GM12872 (cell line): ENCODE measurements around the gene MAD1L1.

Source experiments
- TF ChIP-seq, protein P1 (sequence below): IDR thresholded peaks from 3 replicates; pipeline ENCODE4 v1.5.1; 2011; ENCODE audit warnings: low read depth, mild to moderate bottlenecking, low read length, moderate library complexity; ENCODE audit not compliant: insufficient read depth

The MAD1L1 gene

DNA sequence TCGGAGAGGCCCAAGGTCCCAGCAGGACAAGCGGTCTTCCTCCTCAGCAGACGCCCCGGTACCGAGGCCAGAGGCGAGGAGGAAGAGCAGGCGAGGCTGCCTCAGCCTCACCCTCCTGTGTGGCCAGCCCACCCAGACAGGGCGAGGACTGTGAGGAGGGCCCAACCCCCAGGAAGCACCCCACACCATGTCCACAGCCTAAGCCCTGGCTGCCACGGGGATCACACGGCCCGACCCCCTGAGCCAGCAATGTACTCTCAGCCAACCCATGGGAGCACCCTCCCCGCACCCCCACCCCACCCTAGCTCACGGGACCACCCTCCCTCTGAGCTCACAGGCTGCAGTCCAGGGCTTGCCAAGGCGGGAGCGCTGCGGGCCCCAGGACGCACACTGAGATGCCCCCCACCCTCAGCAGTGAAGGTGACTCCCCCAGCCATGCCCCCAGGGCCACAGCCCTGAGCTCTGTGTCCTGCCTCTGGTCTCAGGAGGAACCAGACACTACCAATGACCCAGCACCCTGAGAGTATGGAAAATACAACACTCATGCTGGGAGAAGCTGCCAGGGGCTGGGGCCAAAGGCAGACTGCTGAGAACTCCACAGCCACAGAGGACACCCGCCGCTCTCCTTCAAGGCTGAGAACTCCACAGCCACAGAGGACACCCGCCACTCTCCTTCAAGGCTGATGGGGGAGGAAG is 93.6 kb downstream of the MAD1L1 start:
- TF ChIP-seq, protein P1, sequence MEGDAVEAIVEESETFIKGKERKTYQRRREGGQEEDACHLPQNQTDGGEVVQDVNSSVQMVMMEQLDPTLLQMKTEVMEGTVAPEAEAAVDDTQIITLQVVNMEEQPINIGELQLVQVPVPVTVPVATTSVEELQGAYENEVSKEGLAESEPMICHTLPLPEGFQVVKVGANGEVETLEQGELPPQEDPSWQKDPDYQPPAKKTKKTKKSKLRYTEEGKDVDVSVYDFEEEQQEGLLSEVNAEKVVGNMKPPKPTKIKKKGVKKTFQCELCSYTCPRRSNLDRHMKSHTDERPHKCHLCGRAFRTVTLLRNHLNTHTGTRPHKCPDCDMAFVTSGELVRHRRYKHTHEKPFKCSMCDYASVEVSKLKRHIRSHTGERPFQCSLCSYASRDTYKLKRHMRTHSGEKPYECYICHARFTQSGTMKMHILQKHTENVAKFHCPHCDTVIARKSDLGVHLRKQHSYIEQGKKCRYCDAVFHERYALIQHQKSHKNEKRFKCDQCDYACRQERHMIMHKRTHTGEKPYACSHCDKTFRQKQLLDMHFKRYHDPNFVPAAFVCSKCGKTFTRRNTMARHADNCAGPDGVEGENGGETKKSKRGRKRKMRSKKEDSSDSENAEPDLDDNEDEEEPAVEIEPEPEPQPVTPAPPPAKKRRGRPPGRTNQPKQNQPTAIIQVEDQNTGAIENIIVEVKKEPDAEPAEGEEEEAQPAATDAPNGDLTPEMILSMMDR, result no peak

DNA sequence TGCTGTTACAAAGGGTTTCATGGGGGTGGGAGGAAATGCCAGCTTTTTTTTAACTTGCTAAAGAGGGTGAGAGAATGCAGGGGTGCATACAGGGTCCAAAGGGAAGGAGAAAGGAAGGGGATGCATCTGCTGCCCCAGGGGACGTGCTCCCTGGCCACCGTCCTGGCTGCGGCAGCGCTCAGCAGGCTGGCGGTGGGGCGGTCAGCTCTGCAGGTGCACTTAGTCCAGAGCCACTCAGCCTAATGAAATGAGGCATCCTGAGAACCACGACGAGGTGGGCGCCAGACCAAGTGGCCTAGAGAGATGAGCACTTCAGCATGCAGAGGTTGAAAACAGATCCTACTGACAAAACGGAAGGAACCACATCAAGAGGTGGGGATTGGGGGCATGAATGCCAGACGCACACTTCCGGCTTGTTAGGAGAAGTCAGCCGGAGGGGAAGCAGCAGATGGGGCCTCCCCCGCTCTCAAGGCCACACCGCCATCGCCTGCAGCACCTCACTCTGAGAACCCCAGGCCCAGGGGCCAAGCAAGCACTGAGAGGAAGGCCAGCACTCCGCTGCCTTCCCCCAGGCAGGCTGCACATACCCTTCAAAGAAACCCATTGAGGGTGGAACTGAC is 94.5 kb downstream of the MAD1L1 start:
- TF ChIP-seq, protein P1, result no peak

DNA sequence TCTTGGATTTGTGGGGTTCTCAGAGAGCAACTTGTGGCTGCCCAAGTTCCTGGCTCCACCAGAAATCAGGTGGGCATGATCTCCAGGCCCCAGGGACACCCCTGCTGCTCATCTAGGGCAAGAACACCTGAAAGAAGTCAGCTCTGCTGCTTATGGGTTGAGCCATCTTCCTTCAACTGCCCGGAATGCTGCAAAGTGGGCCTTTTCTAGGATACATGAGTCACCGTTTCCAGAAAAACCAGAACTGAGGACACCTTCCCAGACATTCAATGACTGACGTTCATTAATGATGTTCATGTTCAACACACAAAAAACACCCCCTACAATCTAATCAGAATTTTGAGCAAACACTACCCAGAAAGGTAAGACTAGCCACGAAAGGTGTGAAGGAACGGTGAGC is 98.0 kb downstream of the MAD1L1 start:
- TF ChIP-seq, protein P1, result no peak

DNA sequence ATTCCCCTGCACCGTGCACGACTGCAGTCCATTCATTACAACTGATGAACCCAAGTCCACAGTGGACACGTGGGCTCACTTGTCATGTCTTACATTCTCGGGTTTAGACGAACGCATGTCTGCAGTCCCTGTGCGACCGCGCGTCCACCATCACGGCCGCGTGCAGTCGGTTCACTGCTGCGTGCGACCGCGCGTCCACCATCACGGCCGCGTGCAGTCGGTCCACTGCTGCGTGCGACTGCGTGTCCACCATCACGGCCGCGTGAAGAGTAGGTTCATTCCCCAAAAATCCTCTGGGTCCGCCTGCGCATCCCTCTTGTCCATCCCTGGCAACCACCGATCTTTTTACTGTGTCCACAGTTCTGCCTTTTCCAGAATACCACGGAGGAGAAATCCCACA is 100.5 kb downstream of the MAD1L1 start:
- TF ChIP-seq, protein P1, result no peak

DNA sequence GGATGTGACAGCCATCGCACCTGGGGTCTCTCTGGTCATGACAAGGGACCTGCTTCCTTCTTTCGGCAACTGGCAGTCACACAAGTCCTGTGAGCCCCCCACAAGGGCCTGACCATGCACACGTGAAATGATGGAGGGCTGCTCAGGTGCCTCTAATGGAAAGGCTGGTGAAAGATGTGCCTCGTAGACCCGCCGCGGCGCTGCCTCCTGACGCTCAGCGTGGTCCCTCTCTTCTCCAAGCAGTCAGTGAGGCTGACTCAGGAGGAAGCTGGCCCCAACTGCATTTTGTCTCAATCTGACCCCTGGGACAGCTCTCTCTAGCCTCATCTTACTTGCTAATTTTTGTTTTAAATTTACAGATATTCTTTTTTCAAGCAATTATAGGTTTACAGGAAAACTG is 100.9 kb downstream of the MAD1L1 start:
- TF ChIP-seq, protein P1, result no peak

DNA sequence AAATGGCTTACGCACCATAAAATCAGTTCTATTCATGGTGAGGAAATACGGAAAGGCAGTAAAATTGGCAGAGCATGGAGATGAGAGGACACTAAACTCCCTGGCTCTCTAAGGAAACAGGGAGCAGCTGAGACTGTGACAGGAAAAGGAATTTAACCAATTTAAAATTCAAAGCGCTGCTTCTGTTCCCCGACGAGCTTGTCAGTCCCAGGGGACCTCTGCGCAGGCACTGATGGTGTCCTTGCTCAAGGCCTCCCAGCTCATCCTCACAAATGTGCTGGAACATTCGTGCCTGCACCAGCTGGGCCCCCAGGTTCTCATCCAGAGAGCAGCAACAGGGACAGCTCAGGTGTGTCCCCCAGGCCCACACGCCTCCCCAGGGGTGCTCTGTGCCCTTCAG is 101.4 kb downstream of the MAD1L1 start:
- TF ChIP-seq, protein P1, result no peak

DNA sequence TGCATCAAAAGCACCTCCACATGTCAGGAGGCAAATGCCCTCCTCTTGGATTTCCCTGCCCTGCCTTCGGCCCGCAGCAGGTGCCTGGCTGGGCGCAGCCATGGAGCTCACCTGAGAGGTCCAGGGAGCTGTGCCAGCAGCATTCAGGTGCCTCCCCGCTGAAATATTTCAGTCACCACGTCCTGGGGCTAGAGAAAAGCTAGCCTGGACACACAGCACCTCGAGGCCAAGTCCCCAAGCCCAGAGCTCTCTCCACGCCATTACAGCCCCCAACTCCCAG is 102.7 kb downstream of the MAD1L1 start:
- TF ChIP-seq, protein P1, result no peak
